ENCODE measurements around the gene DAP. TPM values are rescaled to one million over a fixed set of nuclear protein-coding genes. Genes with fewer than 3 reads are reported as not detected.

The DAP gene
- total RNA-seq, 6 donors from 2014 or later, result 38.8 to 101 (median 77.6) TPM

DNA sequence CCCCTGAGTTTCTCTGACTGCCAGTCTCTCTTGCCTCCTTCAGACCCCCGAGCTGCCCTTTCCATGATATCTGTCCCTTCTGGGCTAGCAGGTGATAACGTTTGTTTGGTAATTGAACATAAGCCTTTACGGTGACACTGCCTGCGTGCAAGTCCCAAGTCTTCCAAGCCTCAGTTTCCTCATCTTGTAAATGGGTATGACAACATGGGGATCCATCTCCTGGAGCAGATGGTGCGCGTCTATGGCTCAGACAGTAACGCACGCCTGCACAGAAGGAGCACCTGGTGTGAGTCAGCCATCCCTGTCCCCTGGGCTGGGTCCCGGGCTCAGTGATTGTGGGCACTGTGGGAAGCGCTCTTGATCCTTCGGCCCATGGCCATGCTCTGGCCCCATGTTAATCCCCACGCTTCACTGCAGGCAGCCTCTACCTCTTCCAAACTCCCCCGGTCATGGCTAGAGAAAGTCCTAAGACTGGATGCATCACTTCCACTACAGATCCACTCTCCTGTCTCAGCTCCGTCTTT is 85.8 kb downstream of the DAP start:
- DNase-seq (no peak), ATAC-seq (ENCODE audit: low FRiP score in 2 of 2) (no peak)
- Histone ChIP-seq H3K27ac (no peak overlapping the region), H3K36me3 (peaks cover 13 to 28% (median 28%) of the 10 kb centered on the region in 4 donors), H3K9me3 (no peaks in the 10 kb centered on the region), H3K4me3 (no peak overlapping the region), H3K4me1 (no peaks in the 10 kb centered on the region), H3K27me3 (no peaks in the 10 kb centered on the region)
- 86 to 90% methylated on average over 13 to 14 of the region's 14 CpGs for WGBS, 2 donors
- TF ChIP-seq POLR2A (IDR thresholded peaks at IDR 0.05), result no peak

DNA sequence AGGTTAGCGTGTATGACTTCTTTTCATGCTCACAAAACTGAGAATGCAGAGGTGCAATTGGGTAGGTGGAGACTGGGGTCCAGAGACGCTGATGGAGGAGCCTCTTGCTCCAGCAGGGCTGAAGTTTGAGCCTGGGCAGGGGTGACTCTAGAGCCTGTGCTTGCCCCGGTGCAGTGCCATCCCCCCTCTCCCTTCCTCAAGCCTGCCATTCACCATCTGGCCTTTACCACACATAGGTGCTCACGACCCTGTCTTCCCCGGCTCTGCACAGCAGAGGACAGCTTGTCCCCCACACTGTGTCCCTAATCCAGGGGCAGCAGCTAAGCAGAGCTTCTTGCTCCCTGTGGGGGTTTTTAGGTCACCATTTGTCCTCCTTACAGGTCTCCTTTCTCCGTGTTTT is 86.5 kb downstream of the DAP start:
- DNase-seq (no peak), ATAC-seq (ENCODE audit: low FRiP score in 2 of 2) (no peak)
- Histone ChIP-seq H3K4me1 (no peaks in the 10 kb centered on the region), H3K27ac (no peak overlapping the region), H3K4me3 (no peak overlapping the region), H3K27me3 (no peaks in the 10 kb centered on the region), H3K36me3 (peaks cover 6 to 22% (median 22%) of the 10 kb centered on the region in 4 donors), H3K9me3 (no peaks in the 10 kb centered on the region)
- 55 to 64% methylated on average over 6 of the region's 6 CpGs for WGBS, 2 donors
- TF ChIP-seq, protein P1, sequence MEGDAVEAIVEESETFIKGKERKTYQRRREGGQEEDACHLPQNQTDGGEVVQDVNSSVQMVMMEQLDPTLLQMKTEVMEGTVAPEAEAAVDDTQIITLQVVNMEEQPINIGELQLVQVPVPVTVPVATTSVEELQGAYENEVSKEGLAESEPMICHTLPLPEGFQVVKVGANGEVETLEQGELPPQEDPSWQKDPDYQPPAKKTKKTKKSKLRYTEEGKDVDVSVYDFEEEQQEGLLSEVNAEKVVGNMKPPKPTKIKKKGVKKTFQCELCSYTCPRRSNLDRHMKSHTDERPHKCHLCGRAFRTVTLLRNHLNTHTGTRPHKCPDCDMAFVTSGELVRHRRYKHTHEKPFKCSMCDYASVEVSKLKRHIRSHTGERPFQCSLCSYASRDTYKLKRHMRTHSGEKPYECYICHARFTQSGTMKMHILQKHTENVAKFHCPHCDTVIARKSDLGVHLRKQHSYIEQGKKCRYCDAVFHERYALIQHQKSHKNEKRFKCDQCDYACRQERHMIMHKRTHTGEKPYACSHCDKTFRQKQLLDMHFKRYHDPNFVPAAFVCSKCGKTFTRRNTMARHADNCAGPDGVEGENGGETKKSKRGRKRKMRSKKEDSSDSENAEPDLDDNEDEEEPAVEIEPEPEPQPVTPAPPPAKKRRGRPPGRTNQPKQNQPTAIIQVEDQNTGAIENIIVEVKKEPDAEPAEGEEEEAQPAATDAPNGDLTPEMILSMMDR (IDR thresholded peaks at IDR 0.05), result no peak
- TF ChIP-seq POLR2A (IDR thresholded peaks at IDR 0.05) (no peak), EP300 (IDR thresholded peaks at IDR 0.05) (no peak), POLR2AphosphoS5 (IDR thresholded peaks at IDR 0.05) (no peak)

DNA sequence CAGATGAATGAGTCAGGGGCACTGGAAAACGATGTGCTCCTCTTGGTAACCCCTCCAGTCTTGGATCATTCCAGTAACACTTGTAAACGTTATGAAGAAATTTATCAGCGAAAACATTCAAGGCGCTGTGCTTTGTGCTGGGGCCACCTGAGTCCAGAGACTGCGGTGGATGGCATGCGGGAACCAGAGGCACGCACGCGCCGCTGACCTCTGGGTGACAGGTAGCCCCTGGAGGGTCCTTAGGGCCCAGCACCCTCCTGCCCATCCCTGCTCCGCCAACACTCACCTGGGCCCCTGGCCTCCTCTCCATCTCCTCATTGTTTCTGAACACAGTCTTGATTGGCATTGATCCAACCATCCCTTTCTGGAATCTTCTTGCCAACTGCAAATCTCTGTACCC is 86.9 kb downstream of the DAP start:
- no peaks in the 10 kb centered on the region for H3K4me1 ChIP-seq
- no peak overlapping the region for H3K4me3 ChIP-seq
- no peaks in the 10 kb centered on the region for H3K9me3 ChIP-seq
- no peaks in the 10 kb centered on the region for H3K27me3 ChIP-seq
- ATAC-seq (ENCODE audit: low FRiP score in 2 of 2) (no peak), DNase-seq (no peak)
- no peak overlapping the region for H3K27ac ChIP-seq
- H3K36me3 ChIP-seq, result peaks cover 3 to 17% (median 17%) of the 10 kb centered on the region in 4 donors
- WGBS, 2 donors, result 84 to 85% methylated on average over 11 of the region's 11 CpGs
- TF ChIP-seq, protein P1 (IDR thresholded peaks at IDR 0.05), result no peak
- no peak for TF ChIP-seq EP300 (IDR thresholded peaks at IDR 0.05)
- no peak for TF ChIP-seq POLR2AphosphoS5 (IDR thresholded peaks at IDR 0.05)
- TF ChIP-seq POLR2A (IDR thresholded peaks at IDR 0.05), result no peak

DNA sequence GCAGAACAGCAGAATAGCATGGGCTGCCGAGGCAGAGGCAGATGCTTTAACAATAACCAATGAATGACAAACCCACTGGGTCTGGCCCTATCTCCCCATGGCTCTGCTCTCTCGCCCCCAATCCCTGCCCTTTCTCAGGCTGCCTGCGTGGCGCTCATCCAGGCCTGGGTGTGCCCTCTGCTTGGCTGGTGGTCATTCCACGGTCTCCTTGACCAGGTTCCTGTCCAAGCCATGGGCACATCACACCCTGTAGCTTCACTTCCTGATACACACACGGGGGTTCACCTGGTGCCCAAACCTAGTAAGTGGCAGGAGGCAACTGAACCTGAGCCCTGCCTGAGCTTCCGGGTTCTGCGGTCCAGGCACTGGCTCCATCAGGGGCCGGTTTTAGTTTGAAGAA is 87.6 kb downstream of the DAP start:
- H3K9me3 ChIP-seq, result no peaks in the 10 kb centered on the region
- no peak overlapping the region for H3K4me3 ChIP-seq
- H3K27me3 ChIP-seq, result no peaks in the 10 kb centered on the region
- 58 to 78% methylated on average over 3 to 9 of the region's 9 CpGs for WGBS, 2 donors
- ATAC-seq (ENCODE audit: low FRiP score in 2 of 2), result peak in 1 of 2 donors; percentile 41
- no peaks in the 10 kb centered on the region for H3K4me1 ChIP-seq
- no peak for TF ChIP-seq POLR2A (IDR thresholded peaks at IDR 0.05)
- TF ChIP-seq POLR2AphosphoS5 (IDR thresholded peaks at IDR 0.05), result no peak
- H3K27ac ChIP-seq, result no peak overlapping the region
- H3K36me3 ChIP-seq, result peaks cover 3 to 12% (median 10%) of the 10 kb centered on the region in 4 donors
- DNase-seq, result no peak

DNA sequence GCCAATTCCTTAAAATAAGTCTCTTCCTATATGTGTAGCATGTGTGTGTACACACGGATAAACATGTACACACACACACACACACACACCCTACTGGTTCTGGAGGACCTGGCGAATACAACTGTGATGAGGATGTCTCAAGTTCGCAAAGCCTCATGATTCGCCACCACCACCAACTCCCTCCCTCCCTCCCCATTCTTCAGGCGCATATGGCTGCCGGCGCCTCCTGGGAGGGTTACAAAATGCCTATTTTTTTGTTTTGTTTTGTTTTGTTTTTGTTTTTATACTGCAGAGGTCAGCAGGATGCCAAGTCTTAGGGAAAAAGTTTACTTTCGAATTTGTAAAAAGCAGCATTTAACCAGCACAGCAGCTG is 88.0 kb downstream of the DAP start:
- Histone ChIP-seq H3K4me3 (no peak overlapping the region), H3K4me1 (no peaks in the 10 kb centered on the region), H3K27ac (no peak overlapping the region), H3K9me3 (no peaks in the 10 kb centered on the region), H3K36me3 (peaks cover 0 to 8% (median 6%) of the 10 kb centered on the region in 4 donors), H3K27me3 (no peaks in the 10 kb centered on the region)
- DNase-seq (no peak), ATAC-seq (ENCODE audit: low FRiP score in 2 of 2) (no peak)
- 77 to 88% methylated on average over 8 of the region's 8 CpGs for WGBS, 2 donors
- TF ChIP-seq EP300 (IDR thresholded peaks at IDR 0.05) (no peak), POLR2AphosphoS5 (IDR thresholded peaks at IDR 0.05) (no peak), POLR2A (IDR thresholded peaks at IDR 0.05) (no peak)
- TF ChIP-seq, protein P1 (IDR thresholded peaks at IDR 0.05), result no peak
